ENCODE measurements around the gene PDLIM7.
"Not testable (repeated sequence)": the region's sequence is repeated elsewhere in the genome, so short reads cannot be mapped to it uniquely, and the experiment has no call there.

Gene PDLIM7

DNA sequence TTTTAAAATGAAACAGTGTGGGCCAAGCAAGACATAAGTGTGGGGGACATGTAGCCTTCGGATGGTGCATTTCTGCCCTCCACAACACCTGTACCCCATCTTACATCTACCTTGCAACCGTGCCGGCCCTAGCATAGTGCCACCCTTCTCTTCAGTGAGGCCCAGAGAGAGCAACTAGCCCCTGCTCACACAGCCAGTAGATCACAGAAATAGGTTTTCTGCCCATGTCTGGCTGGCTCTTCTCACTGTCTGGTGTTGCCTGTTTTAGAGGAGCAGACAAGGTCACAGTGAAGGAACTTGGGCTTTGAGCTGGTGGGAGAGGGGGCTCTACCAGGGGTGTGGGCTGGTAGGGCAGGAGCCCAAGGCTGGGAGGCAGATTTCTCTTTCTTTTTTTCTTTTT lies 11.1 kb downstream of the PDLIM7 start:
- Histone ChIP-seq H3K9me3 (replicated peaks; ENCODE audit: insufficient read depth, low read length) (no peaks in the 10 kb centered on the region), H3K4me1 (ENCODE audit: low read length) (peaks cover 11% of the 10 kb centered on the region; the same call in 1 of the 2 replicates), H3K79me2 (ENCODE audit: low read length) (no peaks in the 10 kb centered on the region), H3K27me3 (replicated peaks; ENCODE audit: insufficient read depth, low read length) (no peaks in the 10 kb centered on the region), H3K4me3 (ENCODE audit: low read length) (no peak overlapping the region), H4K20me1 (ENCODE audit: insufficient read depth, low read length) (no peaks in the 10 kb centered on the region), H3K4me2 (ENCODE audit: low read depth, low read length) (no peak overlapping the region), H3F3A (ENCODE audit: insufficient read depth, low read length) (peaks cover 6% of the 10 kb centered on the region), H3K9ac (ENCODE audit: low read length) (no peak overlapping the region), H2AFZ (ENCODE audit: low read length) (no peak overlapping the region), H3K36me3 (replicated peaks; ENCODE audit: insufficient read depth, low read length) (no peaks in the 10 kb centered on the region), H3K9me2 (replicated peaks; ENCODE audit: insufficient read depth, low read length) (no peaks in the 10 kb centered on the region), H3K27ac (ENCODE audit: low read length) (no peak overlapping the region)
- no peak for TF ChIP-seq EZH2 (optimal IDR thresholded peaks at IDR 0.05; ENCODE audit: low read depth, low read length)
- TF ChIP-seq, protein P1, sequence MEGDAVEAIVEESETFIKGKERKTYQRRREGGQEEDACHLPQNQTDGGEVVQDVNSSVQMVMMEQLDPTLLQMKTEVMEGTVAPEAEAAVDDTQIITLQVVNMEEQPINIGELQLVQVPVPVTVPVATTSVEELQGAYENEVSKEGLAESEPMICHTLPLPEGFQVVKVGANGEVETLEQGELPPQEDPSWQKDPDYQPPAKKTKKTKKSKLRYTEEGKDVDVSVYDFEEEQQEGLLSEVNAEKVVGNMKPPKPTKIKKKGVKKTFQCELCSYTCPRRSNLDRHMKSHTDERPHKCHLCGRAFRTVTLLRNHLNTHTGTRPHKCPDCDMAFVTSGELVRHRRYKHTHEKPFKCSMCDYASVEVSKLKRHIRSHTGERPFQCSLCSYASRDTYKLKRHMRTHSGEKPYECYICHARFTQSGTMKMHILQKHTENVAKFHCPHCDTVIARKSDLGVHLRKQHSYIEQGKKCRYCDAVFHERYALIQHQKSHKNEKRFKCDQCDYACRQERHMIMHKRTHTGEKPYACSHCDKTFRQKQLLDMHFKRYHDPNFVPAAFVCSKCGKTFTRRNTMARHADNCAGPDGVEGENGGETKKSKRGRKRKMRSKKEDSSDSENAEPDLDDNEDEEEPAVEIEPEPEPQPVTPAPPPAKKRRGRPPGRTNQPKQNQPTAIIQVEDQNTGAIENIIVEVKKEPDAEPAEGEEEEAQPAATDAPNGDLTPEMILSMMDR (IDR thresholded peaks at IDR 0.05; ENCODE audit: low read length): no peak
- no peak for TF ChIP-seq EZH2phosphoT487 (IDR thresholded peaks at IDR 0.05; ENCODE audit: low read length)
- no peak for DNase-seq

DNA sequence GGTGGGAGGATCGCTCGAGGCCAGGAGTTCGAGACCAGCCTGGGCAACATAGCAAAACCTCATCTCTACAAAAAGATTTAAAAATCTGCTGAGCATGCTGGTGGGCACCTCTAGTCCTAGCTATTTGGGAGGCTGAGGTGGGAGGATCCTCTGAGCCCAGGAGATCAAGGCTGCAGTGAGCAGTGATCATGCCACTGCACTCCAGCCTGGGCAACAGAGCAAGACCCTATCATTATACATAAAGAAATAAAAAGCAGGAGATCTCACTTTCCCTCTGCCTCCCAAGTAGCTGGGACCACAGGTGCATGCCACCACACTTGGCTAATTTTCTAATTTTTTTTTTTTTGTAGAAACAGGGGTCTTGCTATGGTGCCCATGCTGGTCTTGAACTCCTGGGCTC lies 11.7 kb downstream of the PDLIM7 start:
- not testable (repeated sequence) for H4K20me1 ChIP-seq (ENCODE audit: insufficient read depth, low read length)
- H3K4me1 ChIP-seq (ENCODE audit: low read length): peaks cover 11% of the 10 kb centered on the region; the same call in 1 of the 2 replicates

DNA sequence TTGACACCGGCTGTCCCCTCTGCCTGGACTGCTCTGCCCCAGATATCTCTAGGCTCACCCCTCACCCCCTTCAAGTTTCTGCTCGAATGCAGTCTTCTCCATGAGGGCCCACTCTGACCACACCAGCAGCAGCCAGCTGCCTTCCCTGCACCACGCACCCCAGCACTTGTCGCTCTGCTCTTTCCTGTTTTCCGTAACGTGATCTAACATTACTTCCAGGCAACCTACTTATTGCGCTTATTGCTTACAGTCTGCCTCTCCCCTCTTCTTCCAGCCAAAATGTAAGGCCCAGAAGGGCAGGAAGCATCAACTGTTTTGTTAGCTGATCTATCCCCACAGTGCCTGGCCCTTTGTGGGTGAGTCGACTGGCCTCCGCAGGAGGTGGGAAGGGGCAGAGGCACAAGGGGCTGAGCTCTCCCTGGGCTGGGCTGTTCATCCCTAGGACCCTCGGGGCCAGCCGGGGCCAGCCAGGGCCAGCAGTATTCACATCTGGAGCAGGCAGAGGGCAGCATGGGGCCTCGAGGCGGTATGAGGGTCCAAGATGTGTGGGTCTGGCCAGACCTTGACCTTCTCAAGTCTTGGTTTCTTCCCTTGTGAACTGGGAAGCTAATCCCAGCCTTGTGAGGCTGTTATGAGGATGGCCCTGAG lies 12.4 kb downstream of the PDLIM7 start:
- TF ChIP-seq EZH2phosphoT487 (IDR thresholded peaks at IDR 0.05; ENCODE audit: low read length) (no peak), EZH2 (optimal IDR thresholded peaks at IDR 0.05; ENCODE audit: low read depth, low read length) (no peak)
- TF ChIP-seq, protein P1 (IDR thresholded peaks at IDR 0.05; ENCODE audit: low read length): no peak
- H3K79me2 ChIP-seq (ENCODE audit: low read length): no peaks in the 10 kb centered on the region
- peaks cover 9% of the 10 kb centered on the region; the same call in 1 of the 2 replicates for H3K4me1 ChIP-seq (ENCODE audit: low read length)
- H3K27ac ChIP-seq (ENCODE audit: low read length): no peak overlapping the region
- no peak overlapping the region for H3K4me2 ChIP-seq (ENCODE audit: low read depth, low read length)
- no peak overlapping the region for H3K9ac ChIP-seq (ENCODE audit: low read length)
- no peak overlapping the region for H3K4me3 ChIP-seq (ENCODE audit: low read length)
- no peaks in the 10 kb centered on the region for H3K27me3 ChIP-seq (replicated peaks; ENCODE audit: insufficient read depth, low read length)
- DNase-seq: no peak
- no peaks in the 10 kb centered on the region for H3K9me2 ChIP-seq (replicated peaks; ENCODE audit: insufficient read depth, low read length)
- no peaks in the 10 kb centered on the region for H3K36me3 ChIP-seq (replicated peaks; ENCODE audit: insufficient read depth, low read length)
- H3K9me3 ChIP-seq (replicated peaks; ENCODE audit: insufficient read depth, low read length): no peaks in the 10 kb centered on the region
- peaks cover 4% of the 10 kb centered on the region for H3F3A ChIP-seq (ENCODE audit: insufficient read depth, low read length)
- H2AFZ ChIP-seq (ENCODE audit: low read length): no peak overlapping the region
- no peaks in the 10 kb centered on the region for H4K20me1 ChIP-seq (ENCODE audit: insufficient read depth, low read length)

More for the DNA sequence above, 11.7 kb downstream of the PDLIM7 start:
- H3K4me3 ChIP-seq (ENCODE audit: low read length); H3K36me3 ChIP-seq (replicated peaks; ENCODE audit: insufficient read depth, low read length); H3K9ac ChIP-seq (ENCODE audit: low read length); H3F3A ChIP-seq (ENCODE audit: insufficient read depth, low read length); H3K27me3 ChIP-seq (replicated peaks; ENCODE audit: insufficient read depth, low read length); H3K4me2 ChIP-seq (ENCODE audit: low read depth, low read length); H3K79me2 ChIP-seq (ENCODE audit: low read length); DNase-seq; H3K9me2 ChIP-seq (replicated peaks; ENCODE audit: insufficient read depth, low read length); H3K9me3 ChIP-seq (replicated peaks; ENCODE audit: insufficient read depth, low read length); H2AFZ ChIP-seq (ENCODE audit: low read length); H3K27ac ChIP-seq (ENCODE audit: low read length): not testable (repeated sequence)

Measured in MM.1S (cell line).